GM19023 (cell line): ENCODE results near the gene CTSC.
A peak's percentile ranks its signal among the peaks of the same experiment; 100 is the strongest.
"Not testable (repeated sequence)": the region's sequence is repeated elsewhere in the genome, so short reads cannot be mapped to it uniquely, and the experiment has no call there.

Experiments
- ATAC-seq: cut with Tn5 transposase; IDR thresholded peaks from one replicate; pipeline ENCODE4 v1.9.1; 2021; ENCODE audit warnings: mild to moderate bottlenecking, moderate library complexity; ENCODE audit not compliant: unreplicated experiment

The CTSC gene

GRCh38 chr11:88321412-88321811 is 16.1 kb downstream of the CTSC start:
- not testable (repeated sequence) for ATAC-seq

DNA sequence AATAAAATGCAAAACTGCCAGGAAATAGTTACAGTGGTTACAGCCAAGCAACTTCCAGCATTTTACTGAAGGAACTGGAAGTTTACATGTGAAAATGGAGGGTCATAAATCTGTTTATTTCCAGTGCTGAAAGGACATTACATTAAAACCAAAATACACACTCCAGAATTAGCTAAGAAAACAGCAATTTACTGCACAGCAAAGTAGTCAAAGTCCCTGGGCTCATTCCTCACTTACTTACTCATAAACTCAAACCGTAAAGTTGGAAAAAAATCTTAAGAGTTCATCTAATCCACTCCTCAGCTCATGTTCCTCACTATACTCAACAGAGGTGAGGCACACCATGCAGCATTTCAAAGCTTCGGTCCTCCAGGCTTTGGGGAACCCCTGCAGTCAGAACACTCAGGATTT is 17.4 kb downstream of the CTSC start:
- ATAC-seq: no peak

GRCh38 chr11:88318017-88318416 is 19.5 kb downstream of the CTSC start:
- ATAC-seq: no peak

DNA sequence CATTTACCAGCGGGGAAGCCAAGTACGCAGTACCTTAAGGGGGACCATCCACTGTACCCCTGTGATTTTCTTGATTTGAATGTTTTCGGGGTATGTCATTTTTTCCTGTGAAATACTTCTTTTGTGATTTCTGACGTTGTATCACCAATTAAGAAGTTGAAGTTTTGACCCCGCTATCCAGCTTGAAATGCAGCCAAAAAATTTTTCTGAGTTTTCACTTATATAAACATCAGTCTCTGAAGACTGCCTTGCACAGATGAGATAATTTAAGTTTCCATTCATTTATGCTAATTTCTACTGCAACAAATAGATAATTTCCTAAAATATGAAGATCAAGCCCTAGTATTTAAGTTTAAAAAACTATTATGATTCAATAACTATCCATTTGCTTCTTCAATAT is 20.0 kb downstream of the CTSC start:
- no peak for ATAC-seq

- ATAC-seq: no peak
These were observed 21.5 kb downstream of the CTSC start for GRCh38 chr11:88315981-88316441.

DNA sequence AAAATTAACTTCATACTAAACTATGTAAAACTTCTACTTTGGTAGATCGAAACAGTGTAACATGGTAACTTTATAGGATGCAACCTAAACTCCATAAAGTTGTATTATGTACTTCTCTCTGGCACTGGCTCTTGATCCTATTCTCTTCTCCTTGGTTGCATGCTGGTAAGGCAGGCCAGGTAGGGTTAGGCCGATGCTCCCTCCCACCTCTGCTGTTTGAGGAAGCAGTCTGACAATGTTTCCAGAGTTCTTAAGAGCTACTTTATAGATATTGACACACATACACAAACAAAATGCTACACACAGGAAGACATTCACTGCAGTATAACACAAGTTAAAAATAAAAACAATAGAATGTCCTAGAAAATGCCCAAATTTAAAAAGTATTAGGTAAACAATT is 22.5 kb downstream of the CTSC start:
- ATAC-seq: no peak

- ATAC-seq: no peak
These were observed 24.1 kb downstream of the CTSC start for GRCh38 chr11:88313441-88313840.

GRCh38 chr11:88312628-88313027 is 24.9 kb downstream of the CTSC start:
- ATAC-seq: no peak

DNA sequence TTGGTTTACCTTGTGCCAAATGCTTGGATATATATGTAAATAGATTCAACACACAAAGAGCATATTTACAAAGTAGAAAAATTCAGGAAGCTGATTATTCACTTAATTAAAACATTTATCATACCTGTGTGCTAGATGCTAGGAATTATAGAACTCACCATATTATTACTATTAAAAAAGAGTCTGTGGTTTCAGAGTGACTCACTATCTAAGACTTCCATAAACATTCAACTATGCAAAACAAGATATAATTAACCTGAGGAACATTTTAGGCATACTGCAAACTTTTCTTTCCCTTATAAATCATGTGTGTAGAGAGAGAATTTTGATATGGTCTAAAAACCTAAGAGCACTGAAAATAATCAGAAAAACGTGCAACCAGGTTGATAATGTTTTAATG is 27.3 kb downstream of the CTSC start:
- no peak for ATAC-seq

- ATAC-seq: no peak
These were observed 29.0 kb downstream of the CTSC start for GRCh38 chr11:88308576-88308975.

GRCh38 chr11:88307749-88308425 is 29.6 kb downstream of the CTSC start:
- ATAC-seq: peak; percentile 66

GRCh38 chr11:88306785-88307184 is 30.8 kb downstream of the CTSC start:
- no peak for ATAC-seq

- ATAC-seq: no peak
These were observed 32.1 kb downstream of the CTSC start for GRCh38 chr11:88305430-88305829.

- no peak for ATAC-seq
These were observed 33.2 kb downstream of the CTSC start for GRCh38 chr11:88304352-88304751.

DNA sequence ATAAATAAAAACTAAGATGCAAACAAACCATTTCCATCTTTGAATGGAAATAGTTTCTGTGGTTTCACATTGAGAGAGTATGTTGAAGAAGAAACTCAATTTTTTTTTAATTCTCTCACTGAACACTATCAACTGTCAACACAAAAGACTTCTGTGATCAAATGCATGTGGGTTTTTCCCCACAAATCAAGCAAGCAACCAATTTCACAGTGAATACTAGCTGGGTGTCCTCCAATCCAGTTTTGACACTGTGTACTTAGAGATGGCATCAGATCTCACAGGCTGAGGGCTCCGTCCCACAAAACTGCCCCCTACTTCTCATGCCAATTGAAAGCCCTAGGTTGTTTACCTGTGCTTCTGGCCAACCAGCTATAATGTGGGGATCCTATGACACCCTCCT is 34.5 kb downstream of the CTSC start:
- ATAC-seq: no peak

GRCh38 chr11:88301488-88302140 is 35.9 kb downstream of the CTSC start:
- peak; percentile 50 for ATAC-seq

DNA sequence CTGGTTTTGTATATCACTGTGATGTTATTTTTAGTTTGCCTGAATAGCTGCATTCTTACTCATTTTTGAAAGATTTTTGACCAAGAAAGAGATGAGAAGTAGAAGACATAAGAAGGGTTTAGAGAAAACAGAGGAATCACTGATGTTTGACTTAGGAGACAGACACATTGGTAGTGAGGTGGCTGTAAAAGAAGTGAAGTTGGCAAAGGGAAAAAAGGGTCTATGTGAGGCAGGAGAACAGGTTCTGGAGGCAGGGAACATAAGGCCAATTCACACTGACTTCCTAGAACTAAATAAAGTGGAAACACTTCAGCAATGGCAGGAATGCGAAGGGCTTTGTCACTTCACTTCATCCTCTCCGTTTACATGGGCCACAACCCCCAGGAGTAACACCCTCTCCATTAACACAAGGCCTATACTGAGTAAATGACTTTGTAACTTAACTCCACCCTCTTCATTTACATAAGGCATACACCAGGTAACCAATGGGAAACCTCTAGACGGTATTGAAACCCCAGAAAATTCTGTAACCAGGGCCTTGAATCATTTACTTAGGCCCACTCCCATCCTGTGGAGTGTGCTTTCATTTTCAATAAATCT is 36.5 kb downstream of the CTSC start:
- peak; percentile 84 for ATAC-seq

- ATAC-seq: no peak
These were observed 39.7 kb downstream of the CTSC start for GRCh38 chr11:88297863-88298262.

DNA sequence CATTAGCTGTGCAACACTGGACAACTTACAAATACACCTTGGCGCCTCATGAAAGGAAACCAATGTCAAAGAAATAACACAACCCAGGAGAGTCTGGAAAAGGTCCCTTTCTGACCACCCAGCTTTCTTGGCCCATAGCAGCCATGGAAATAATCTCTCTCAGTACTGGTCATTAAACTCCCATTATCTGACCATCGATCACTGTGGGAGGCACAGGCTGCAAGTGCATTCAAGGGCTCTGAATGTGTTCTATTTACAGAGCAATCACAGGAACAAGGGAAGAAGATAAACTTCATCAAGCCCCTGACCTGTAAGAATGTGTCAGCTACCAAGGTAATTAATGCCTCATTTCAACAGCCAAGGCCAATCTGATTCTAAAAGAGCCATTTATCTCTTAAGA is 40.1 kb downstream of the CTSC start:
- ATAC-seq: no peak

DNA sequence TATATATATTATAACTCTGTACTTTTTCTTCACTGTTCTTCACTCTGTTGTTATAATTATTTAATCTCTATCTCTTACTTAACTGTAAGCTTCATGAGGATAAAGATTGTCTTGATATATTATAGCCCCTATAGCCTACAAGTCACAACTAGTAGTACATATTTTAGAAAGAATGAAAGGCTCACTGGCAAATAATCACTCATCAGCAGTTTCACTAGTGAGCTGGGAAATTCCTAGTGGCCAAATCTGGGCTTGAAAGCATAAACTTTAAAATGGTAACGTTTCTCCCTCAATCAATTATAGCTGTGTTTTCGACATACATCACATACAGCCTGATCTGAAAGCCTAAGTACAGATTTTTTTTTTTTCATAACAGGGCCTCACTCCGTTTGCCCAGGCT is 42.5 kb downstream of the CTSC start:
- no peak for ATAC-seq

GRCh38 chr11:88293931-88294330 is 43.6 kb downstream of the CTSC start:
- no peak for ATAC-seq

GRCh38 chr11:88292171-88292843 is 45.2 kb downstream of the CTSC start:
- no peak for ATAC-seq
